ENCODE data around the gene MUC12. TPM values are rescaled to one million over a fixed set of nuclear protein-coding genes. Genes with fewer than 3 reads are reported as not detected.

The MUC12 gene
- total and polyA plus RNA-seq, 9 of the 15 experiments (the other 6 are each of a cell fraction or from before 2014, with no cell fraction given), result 0.23 to 1.2 (median 0.79) TPM; not detected in 1

- TF ChIP-seq GABPA (tag; conservative IDR thresholded peaks at IDR 0.05; ENCODE audit: low read depth) (no peak), ERF (CRISPR knock-in tag; IDR thresholded peaks at IDR 0.05) (no peak), HDAC3 (IDR thresholded peaks at IDR 0.05; ENCODE audit: borderline replicate concordance, partially characterized antibody) (no peak), BDP1 (IDR thresholded peaks at IDR 0.05; ENCODE audit: insufficient read depth, insufficient read length) (no peak), L3MBTL2 (IDR thresholded peaks at IDR 0.05) (no peak), ADNP (tag; IDR thresholded peaks at IDR 0.05) (no peak), ZBTB17 (CRISPR knock-in tag; IDR thresholded peaks at IDR 0.05) (no peak), HLTF (IDR thresholded peaks at IDR 0.05) (no peak), U2AF2 (optimal IDR thresholded peaks at IDR 0.05; ENCODE audit: low read depth, low read length) (no peak), ZNF512 (tag; IDR thresholded peaks at IDR 0.05) (no peak), MAFF (IDR thresholded peaks at IDR 0.05; ENCODE audit: low read length) (no peak)
- intact Hi-C loops (cut with micrococcal nuclease), result no loop called here
- Histone ChIP-seq H2AFZ (ENCODE audit: low read depth, low read length) (no peak overlapping the region), H3K36me3 (ENCODE audit: control insufficient read depth, insufficient read depth, low read length) (no peaks in the 10 kb centered on the region), H4K20me1 (replicated peaks; ENCODE audit: control insufficient read depth, insufficient read depth, low read length) (no peaks in the 10 kb centered on the region), H3K27me3 (ENCODE audit: control insufficient read depth in 2 of 2, insufficient read depth in 2 of 2, low read length in 2 of 2) (peaks cover 32 to 42% of the 10 kb centered on the region in 2 experiments), H3K9me1 (ENCODE audit: control insufficient read depth, insufficient read depth, low read length) (no peaks in the 10 kb centered on the region), H3K79me2 (ENCODE audit: control insufficient read depth, insufficient read depth, low read length) (no peaks in the 10 kb centered on the region), H3K9me3 (replicated peaks; ENCODE audit: control insufficient read depth, insufficient read depth, low read depth, low read length) (no peaks in the 10 kb centered on the region; the same call in 1 of the 2 replicates), H3K27ac (ENCODE audit: extremely low read depth, low read depth, low read length) (no peak overlapping the region), H3K4me2 (ENCODE audit: insufficient read depth, low read length) (no peak overlapping the region), H3K9ac (ENCODE audit: insufficient read depth in 1 of 2, low read depth in 2 of 2, low read length in 2 of 2) (no peak overlapping the region), H3K4me3 (no peak overlapping the region), H3K4me1 (replicated peaks in 1 of 2; ENCODE audit: control insufficient read depth in 2 of 2, insufficient read depth in 2 of 2, low read length in 2 of 2) (no peaks in the 10 kb centered on the region)
- ChIA-PET POLR2A (interaction anchor here (0.6 kb wide), 1 partner anchor 229 kb away, joined by 3 read pairs; no protein-coding TSS in a partner anchor), CTCF (ENCODE audit: low intra/inter-chr PET ratio) (no interaction called here)
- no TSS peak for BruUV-seq (replicated peaks)
- peak in 1 of 4 experiments; percentile 21 for DNase-seq (ENCODE audit: extremely low read depth in 1 of 4, low spot score in 3 of 4)
- WGBS (ENCODE audit: insufficient coverage, low coverage, missing lambda C conversion rate), result under 1% methylated on average over 9 of the region's 9 CpGs
- no peak for ATAC-seq
- in situ Hi-C loops (cut with MboI), result no loop called here
- no peak for FAIRE-seq
These were observed 22.3 kb downstream of the MUC12 start for GRCh38 chr7:100991631-100992030.

All from K562 (cell line).